ENCODE results near the gene PCDHGB3.

DNA sequence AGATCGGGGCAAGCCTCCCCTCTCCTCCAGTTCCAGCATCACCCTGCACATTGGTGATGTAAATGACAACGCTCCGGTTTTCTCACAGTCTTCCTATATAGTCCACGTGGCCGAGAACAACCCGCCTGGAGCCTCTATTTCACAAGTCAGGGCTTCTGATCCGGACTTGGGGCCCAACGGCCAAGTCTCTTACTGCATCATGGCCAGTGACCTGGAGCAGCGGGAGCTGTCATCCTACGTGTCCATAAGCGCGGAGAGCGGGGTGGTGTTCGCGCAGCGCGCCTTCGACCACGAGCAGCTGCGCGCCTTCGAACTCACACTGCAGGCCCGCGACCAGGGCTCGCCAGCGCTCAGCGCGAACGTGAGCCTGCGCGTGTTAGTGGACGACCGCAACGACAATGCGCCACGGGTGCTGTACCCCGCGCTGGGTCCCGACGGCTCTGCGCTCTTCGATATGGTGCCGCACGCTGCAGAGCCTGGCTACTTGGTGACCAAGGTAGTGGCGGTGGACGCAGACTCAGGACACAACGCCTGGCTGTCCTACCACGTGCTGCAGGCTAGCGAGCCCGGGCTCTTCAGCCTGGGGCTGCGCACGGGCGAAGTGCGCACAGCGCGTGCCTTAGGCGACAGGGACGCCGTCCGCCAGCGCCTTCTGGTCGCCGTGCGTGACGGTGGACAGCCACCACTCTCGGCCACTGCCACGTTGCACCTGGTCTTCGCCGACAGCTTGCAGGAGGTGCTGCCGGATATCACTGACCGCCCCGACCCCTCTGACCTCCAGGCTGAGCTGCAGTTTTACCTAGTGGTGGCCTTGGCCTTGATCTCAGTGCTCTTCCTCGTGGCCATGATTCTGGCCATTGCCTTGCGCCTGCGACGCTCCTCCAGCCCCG is 19.4 kb downstream of the PCDHGB3 start:
- no peak for TF ChIP-seq POLR2A (IDR thresholded peaks at IDR 0.05)
- TF ChIP-seq, protein P1, sequence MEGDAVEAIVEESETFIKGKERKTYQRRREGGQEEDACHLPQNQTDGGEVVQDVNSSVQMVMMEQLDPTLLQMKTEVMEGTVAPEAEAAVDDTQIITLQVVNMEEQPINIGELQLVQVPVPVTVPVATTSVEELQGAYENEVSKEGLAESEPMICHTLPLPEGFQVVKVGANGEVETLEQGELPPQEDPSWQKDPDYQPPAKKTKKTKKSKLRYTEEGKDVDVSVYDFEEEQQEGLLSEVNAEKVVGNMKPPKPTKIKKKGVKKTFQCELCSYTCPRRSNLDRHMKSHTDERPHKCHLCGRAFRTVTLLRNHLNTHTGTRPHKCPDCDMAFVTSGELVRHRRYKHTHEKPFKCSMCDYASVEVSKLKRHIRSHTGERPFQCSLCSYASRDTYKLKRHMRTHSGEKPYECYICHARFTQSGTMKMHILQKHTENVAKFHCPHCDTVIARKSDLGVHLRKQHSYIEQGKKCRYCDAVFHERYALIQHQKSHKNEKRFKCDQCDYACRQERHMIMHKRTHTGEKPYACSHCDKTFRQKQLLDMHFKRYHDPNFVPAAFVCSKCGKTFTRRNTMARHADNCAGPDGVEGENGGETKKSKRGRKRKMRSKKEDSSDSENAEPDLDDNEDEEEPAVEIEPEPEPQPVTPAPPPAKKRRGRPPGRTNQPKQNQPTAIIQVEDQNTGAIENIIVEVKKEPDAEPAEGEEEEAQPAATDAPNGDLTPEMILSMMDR (IDR thresholded peaks at IDR 0.05), result no peak

Data from esophagus squamous epithelium (tissue), 4 donors.